Measurements from ENCODE around the gene ZMYM4. TPM values are rescaled to one million over a fixed set of nuclear protein-coding genes. Genes with fewer than 3 reads are reported as not detected.

Gene ZMYM4
- total RNA-seq, 3 donors from 2014 or later, result 30.5 to 46.6 (median 31.6) TPM

DNA sequence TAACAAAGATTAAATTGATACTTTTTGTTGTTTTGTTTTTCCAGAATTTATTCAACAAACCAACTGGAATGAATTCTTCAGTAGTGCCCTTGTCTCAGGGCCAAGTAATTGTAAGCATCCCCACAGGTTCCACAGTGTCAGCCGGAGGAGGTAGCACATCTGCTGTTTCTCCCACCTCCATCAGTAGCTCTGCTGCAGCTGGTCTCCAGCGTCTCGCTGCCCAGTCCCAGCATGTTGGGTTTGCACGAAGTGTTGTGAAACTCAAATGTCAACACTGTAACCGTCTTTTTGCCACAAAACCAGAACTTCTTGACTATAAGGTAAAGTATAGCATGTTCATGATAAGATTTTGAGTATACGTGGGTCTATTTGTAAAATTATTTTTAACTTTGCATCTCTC is 118.5 kb downstream of the ZMYM4 start:
- TF ChIP-seq CTCF (IDR thresholded peaks at IDR 0.05), result no peak
- Histone ChIP-seq H3K4me3 (no peak overlapping the region), H3K9me3 (no peaks in the 10 kb centered on the region), H3K4me1 (ENCODE audit: low read depth) (no peaks in the 10 kb centered on the region), H3K36me3 (ENCODE audit: low read depth) (no peaks in the 10 kb centered on the region)
- intact Hi-C loops (cut with DNase I, micrococcal nuclease), result no loop called here
- DNase-seq, result no peak
- no peak for ATAC-seq

GRCh38 chr1:35390600-35391494 is 122.3 kb downstream of the ZMYM4 start:
- no peak for TF ChIP-seq CTCF (IDR thresholded peaks at IDR 0.05)
- intact Hi-C loops (cut with DNase I, micrococcal nuclease), result no loop called here
- Histone ChIP-seq H3K36me3 (ENCODE audit: low read depth) (no peaks in the 10 kb centered on the region), H3K9me3 (no peaks in the 10 kb centered on the region), H3K4me1 (ENCODE audit: low read depth) (no peaks in the 10 kb centered on the region), H3K4me3 (no peak overlapping the region)
- ATAC-seq (no peak), DNase-seq (no peak)

- intact Hi-C loops (cut with DNase I, micrococcal nuclease), result no loop called here
- H3K9me3 ChIP-seq, result no peaks in the 10 kb centered on the region
- H3K4me1 ChIP-seq (ENCODE audit: low read depth), result no peaks in the 10 kb centered on the region
- ATAC-seq, result no peak
- H3K36me3 ChIP-seq (ENCODE audit: low read depth), result no peaks in the 10 kb centered on the region
- no peak for TF ChIP-seq CTCF (IDR thresholded peaks at IDR 0.05)
- no peak overlapping the region for H3K4me3 ChIP-seq
- no peak for DNase-seq
These were observed 125.9 kb downstream of the ZMYM4 start for GRCh38 chr1:35394386-35394785.

DNA sequence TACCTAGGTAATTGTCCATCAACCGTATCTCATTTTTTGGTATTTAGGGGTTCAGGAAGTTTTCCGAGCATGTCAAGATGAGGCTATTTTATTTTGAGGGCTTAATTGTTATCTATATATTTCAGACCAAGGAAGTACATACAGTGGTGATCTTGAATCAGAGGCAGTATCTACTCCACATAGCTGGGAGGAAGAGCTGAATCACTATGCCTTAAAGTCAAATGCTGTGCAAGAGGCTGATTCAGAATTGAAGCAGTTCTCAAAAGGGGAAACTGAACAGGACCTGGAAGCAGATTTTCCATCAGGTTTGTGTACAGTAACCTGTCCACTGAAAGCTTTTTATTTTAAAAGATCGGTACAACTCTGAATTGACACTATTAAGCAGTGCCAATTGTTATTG is 130.2 kb downstream of the ZMYM4 start:
- H3K36me3 ChIP-seq (ENCODE audit: low read depth), result no peaks in the 10 kb centered on the region
- no peak for DNase-seq
- no peak for TF ChIP-seq CTCF (IDR thresholded peaks at IDR 0.05)

DNA sequence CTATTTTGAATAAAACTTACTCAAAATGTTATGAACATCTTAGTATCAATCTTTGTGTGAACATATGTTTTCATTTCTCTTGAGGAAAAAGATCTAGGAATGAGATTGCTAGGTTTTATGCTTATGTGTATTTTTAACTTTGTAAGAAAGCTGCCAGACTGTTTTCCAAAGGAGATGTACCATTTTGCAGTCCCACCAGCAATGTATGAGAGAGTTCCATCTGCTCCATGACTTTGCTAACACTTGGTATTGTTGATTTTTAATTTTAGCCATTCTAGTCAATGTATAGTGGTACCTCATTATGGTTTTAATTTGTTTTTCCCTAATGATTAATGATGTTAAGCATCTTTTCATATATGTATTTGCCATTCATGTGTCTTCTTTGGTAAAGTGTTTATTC is 132.5 kb downstream of the ZMYM4 start:
- Histone ChIP-seq H3K4me1 (ENCODE audit: low read depth) (no peaks in the 10 kb centered on the region), H3K4me3 (no peak overlapping the region), H3K36me3 (ENCODE audit: low read depth) (no peaks in the 10 kb centered on the region), H3K9me3 (no peaks in the 10 kb centered on the region)
- no peak for TF ChIP-seq CTCF (IDR thresholded peaks at IDR 0.05)
- DNase-seq (no peak), ATAC-seq (no peak)
- intact Hi-C loops (cut with DNase I, micrococcal nuclease), result no loop called here

More for the DNA sequence above, 130.2 kb downstream of the ZMYM4 start:
- Histone ChIP-seq H3K4me1 (ENCODE audit: low read depth) (no peaks in the 10 kb centered on the region), H3K9me3 (no peaks in the 10 kb centered on the region), H3K4me3 (no peak overlapping the region)
- ATAC-seq, result no peak
- intact Hi-C loops (cut with DNase I, micrococcal nuclease), result no loop called here
